KMS-11 (cell line): Measurements from ENCODE around the gene PCYT1A.
"Not testable (repeated sequence)": the region's sequence is repeated elsewhere in the genome, so short reads cannot be mapped to it uniquely, and the experiment has no call there.

ENCODE experiments used
- H2AFZ ChIP-seq: fragments of 200-600 bp; sonication (generic); 2 replicates; pipeline ENCODE4 v1.6.1; 2016; ENCODE audit warnings: antibody characterized with exemption, mixed run types, low read depth
- H3K27ac ChIP-seq: fragments of 200-600 bp; sonication (generic); 2 replicates; pipeline ENCODE4 v1.6.1; 2016; ENCODE audit warnings: mild to moderate bottlenecking, mixed run types
- H3K27me3 ChIP-seq: fragments of 200-600 bp; sonication (generic); 2 replicates; pipeline ENCODE4 v1.6.1; 2017; ENCODE audit warnings: mild to moderate bottlenecking, low read depth, mixed run types, moderate library complexity; ENCODE audit not compliant: insufficient read depth
- H3K36me3 ChIP-seq: fragments of 200-600 bp; sonication (generic); 2 replicates; pipeline ENCODE4 v1.6.1; 2017; ENCODE audit warnings: mild to moderate bottlenecking, mixed run types; ENCODE audit not compliant: insufficient read depth
- H3K4me1 ChIP-seq: fragments of 200-600 bp; sonication (generic); 2 replicates; pipeline ENCODE4 v1.6.1; 2016; ENCODE audit warnings: mild to moderate bottlenecking, low read depth, mixed run types; ENCODE audit not compliant: poor library complexity, severe bottlenecking
- H3K4me2 ChIP-seq: fragments of 200-600 bp; sonication (generic); 2 replicates; pipeline ENCODE4 v1.7.0; 2016; ENCODE audit warnings: mild to moderate bottlenecking, mixed run types
- H3K4me3 ChIP-seq: fragments of 200-600 bp; sonication (generic); IDR thresholded peaks from 2 replicates; pipeline ENCODE4 v1.6.1; 2017; ENCODE audit warnings: low read depth, low read length, mixed read lengths; ENCODE audit not compliant: insufficient read depth
- H3K79me2 ChIP-seq: fragments of 200-600 bp; sonication (generic); 2 replicates; pipeline ENCODE4 v1.6.1; 2016; ENCODE audit warnings: low read depth, mixed run types; ENCODE audit not compliant: insufficient read depth
- H3K9ac ChIP-seq: fragments of 200-600 bp; sonication (generic); 2 replicates; pipeline ENCODE4 v1.6.1; 2016; ENCODE audit warnings: mild to moderate bottlenecking, mixed run types
- H4K20me1 ChIP-seq: fragments of 200-600 bp; sonication (generic); 2 replicates; pipeline ENCODE4 v1.6.1; 2016; ENCODE audit warnings: mild to moderate bottlenecking, mixed run types; ENCODE audit not compliant: insufficient read depth
- CTCF ChIP-seq: fragments of 200-600 bp; sonication (generic); conservative IDR thresholded peaks from 2 replicates; pipeline ENCODE4 v1.6.1; 2017; ENCODE audit warnings: low read depth, mild to moderate bottlenecking, antibody characterized with exemption, low read length, moderate library complexity, mixed read lengths

Gene PCYT1A

DNA sequence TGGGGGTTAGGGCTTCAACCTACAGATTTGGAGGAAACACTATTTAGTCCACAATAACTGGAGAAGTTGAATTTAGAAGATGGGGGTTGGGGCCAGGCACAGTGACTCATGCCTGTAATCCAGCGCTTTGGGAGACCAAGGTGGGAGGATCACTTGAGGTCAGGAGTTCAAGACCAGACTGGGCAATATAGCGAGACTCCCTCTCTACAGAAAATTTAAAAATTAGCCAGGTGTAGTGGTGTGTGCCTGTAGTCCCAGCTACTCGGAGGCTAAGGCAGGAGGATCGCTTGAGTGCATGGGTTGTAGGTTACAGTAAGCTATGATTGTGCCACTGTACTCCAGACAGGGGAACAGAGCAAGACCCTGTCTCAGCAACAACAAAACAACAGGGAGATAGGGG lies 35.5 kb upstream of the PCYT1A start:
- no peak overlapping the region for H2AFZ ChIP-seq

GRCh38 chr3:196321162-196321561 lies 33.6 kb upstream of the PCYT1A start:
- no peaks in the 10 kb centered on the region for H3K36me3 ChIP-seq
- no peak overlapping the region for H3K4me3 ChIP-seq
- no peaks in the 10 kb centered on the region for H3K79me2 ChIP-seq
- TF ChIP-seq CTCF: no peak
- H4K20me1 ChIP-seq: no peaks in the 10 kb centered on the region
- H3K4me1 ChIP-seq: no peaks in the 10 kb centered on the region
- H3K4me2 ChIP-seq: no peak overlapping the region
- no peak overlapping the region for H2AFZ ChIP-seq
- no peaks in the 10 kb centered on the region for H3K27me3 ChIP-seq
- no peak overlapping the region for H3K27ac ChIP-seq
- H3K9ac ChIP-seq: no peak overlapping the region

More for the DNA sequence above, 35.5 kb upstream of the PCYT1A start:
- Histone ChIP-seq H3K27me3 (no peaks in the 10 kb centered on the region), H3K4me3 (no peak overlapping the region), H4K20me1 (no peaks in the 10 kb centered on the region), H3K27ac (no peak overlapping the region), H3K4me2 (no peak overlapping the region), H3K79me2 (no peaks in the 10 kb centered on the region), H3K9ac (no peak overlapping the region), H3K36me3 (no peaks in the 10 kb centered on the region), H3K4me1 (no peaks in the 10 kb centered on the region)
- no peak for TF ChIP-seq CTCF

DNA sequence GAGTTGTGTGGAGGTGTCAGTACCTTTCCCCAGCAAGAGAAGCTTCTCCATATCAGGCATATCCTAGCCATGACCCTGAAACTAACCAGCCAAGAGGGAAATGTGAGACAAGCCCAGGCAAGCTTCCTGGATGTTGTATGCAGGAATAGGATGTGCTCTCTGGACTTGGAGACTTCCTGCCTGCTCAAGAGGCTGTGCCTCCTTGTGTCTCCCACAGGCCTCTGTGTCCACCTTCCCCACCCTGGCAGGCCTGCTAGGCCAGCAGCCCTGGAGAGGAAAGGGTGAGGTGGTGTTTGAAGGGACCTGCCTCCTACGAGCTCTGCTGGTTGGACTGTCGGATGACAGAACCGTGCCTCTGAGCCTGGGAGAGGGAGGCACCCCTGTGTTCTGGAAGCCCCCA lies 32.6 kb upstream of the PCYT1A start:
- Histone ChIP-seq H3K4me2 (no peak overlapping the region), H3K4me3 (no peak overlapping the region), H3K36me3 (no peaks in the 10 kb centered on the region), H3K79me2 (no peaks in the 10 kb centered on the region), H3K27me3 (no peaks in the 10 kb centered on the region), H3K9ac (no peak overlapping the region), H4K20me1 (no peaks in the 10 kb centered on the region), H3K4me1 (no peaks in the 10 kb centered on the region), H3K27ac (no peak overlapping the region), H2AFZ (no peak overlapping the region)
- TF ChIP-seq CTCF: no peak

DNA sequence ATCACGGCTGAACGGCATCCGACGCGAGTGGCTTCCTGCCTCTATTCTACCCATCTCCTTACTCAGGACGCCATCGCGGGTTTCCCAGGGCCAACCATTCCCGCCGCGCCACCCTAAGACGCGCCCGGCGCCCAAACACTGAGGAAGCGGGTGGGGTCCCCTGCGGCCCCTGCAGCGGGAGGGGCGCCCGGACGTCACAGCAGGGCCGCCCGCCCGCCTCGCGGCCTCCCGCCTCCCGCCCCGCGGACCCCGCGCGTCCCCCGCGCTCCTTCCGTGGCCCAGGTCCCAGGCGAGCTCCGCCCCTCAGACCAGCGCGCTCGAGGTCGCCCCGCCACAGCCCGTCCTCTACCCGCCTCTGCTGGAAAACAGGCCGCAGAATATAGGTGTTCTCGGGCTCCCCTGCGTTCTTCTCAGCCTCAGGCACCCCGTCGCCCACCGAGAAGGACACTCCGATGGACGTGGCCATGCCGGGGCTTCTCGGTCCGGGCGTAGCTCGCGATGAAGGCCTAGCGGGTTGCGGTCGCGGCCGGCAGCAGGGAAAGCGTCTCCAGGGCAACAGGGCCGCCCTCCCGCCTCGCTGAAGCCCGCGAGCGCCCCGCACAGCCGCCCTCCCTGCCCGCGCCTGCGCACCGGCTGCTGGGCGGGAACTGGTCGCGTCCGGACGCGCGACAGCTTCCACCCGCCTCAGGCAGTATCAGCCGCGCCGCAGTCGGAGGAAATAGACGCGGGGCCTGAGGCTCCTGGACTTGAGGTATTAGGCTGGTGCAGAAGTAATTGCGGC lies 30.4 kb upstream of the PCYT1A start, which contains the start of gene DYNLT2B:
Gene DYNLT2B (minus strand): TSS at position 554 of the 781 bp plus-strand sequence. CDS start 88 bp downstream, at position 466.
- Histone ChIP-seq H3K9ac (peak within 1 kb of the TSS; percentile 91), H3K4me2 (peak within 1 kb of the TSS; percentile 71), H3K27me3 (no peaks in the 10 kb centered on the region), H4K20me1 (no peaks in the 10 kb centered on the region), H3K27ac (peak within 1 kb of the TSS; percentile 87), H3K4me1 (no peaks in the 10 kb centered on the region), H2AFZ (peak within 1 kb of the TSS; percentile 98), H3K4me3 (peak within 1 kb of the TSS; percentile 60), H3K36me3 (no peaks in the 10 kb centered on the region), H3K79me2 (no peaks in the 10 kb centered on the region)
- no peak for TF ChIP-seq CTCF

GRCh38 chr3:196316799-196317686 lies 29.5 kb upstream of the PCYT1A start:
- H3K4me1 ChIP-seq, H3K27me3 ChIP-seq, H3K36me3 ChIP-seq, H3K79me2 ChIP-seq, H4K20me1 ChIP-seq: not testable (repeated sequence)
- Histone ChIP-seq H2AFZ (peak overlapping the region; percentile 98), H3K4me3 (peak overlapping the region; percentile 60), H3K9ac (peak overlapping the region; percentile 91), H3K27ac (peak overlapping the region; percentile 87), H3K4me2 (peak overlapping the region; percentile 71)
